GM19372 (cell line): ENCODE data around the gene COMMD10.

Source experiments
- ATAC-seq: cut with Tn5 transposase; IDR thresholded peaks from one replicate; pipeline ENCODE4 v1.9.1; 2021; ENCODE audit warnings: mild to moderate bottlenecking, low read depth, moderate library complexity; ENCODE audit not compliant: unreplicated experiment

The COMMD10 gene

DNA sequence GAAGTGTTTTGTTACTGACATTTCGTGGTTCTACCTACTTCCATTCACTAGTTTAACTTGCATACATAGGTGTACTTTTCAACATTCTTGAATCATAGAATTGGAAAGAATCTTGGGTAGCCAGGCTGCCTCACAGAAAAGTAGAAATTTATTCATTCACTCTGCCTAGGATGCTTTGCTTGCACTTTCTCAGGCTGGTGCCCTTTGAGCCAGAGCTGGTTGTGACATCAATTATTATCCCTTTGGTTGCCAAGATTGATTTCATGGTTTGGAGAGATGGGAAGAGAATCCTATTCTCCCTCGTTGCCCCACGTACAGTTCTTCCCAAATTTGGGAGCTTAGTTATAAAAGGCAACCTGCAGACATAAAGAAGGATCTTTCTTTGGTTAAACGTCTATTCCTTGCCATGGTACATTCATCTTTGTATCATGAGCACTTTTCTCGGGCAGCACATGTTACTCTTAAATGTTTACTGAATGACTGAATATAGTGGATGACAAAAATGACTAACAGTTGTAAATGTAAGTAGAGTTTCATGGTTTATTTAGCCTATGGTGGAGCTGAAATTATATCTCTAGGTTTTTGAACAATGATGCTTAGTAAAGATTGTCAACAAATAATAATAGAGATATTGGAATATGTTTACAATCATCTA, 195.5 kb downstream of the COMMD10 start:
- no peak for ATAC-seq

DNA sequence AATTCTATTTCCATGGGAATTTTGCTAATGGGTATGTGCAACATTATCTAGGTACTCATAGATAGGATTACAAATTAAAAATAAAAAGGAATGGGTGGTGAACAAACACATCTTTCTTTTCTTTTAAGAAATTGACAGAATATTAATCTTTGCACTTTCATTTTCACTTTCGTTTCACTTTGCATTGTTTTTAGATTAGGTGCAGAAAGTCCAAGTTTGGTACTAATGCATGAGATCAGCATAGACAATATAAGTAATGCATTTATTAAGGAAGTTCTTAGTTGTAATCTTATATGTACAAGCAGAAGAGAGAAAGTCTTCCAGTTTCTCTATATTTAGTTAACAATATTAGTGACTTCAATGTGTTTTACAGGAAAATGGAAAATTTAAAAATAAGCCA, 196.5 kb downstream of the COMMD10 start:
- no peak for ATAC-seq

- no peak for ATAC-seq
Measured at GRCh38 chr5:116288524-116288923, 203.7 kb downstream of the COMMD10 start.

GRCh38 chr5:116289276-116289675, 204.5 kb downstream of the COMMD10 start:
- no peak for ATAC-seq

- ATAC-seq, result no peak
Measured at GRCh38 chr5:116291271-116291670, 206.4 kb downstream of the COMMD10 start.

GRCh38 chr5:116292321-116292720, 207.5 kb downstream of the COMMD10 start:
- ATAC-seq, result no peak

- no peak for ATAC-seq
Measured at GRCh38 chr5:116296335-116297072, 211.7 kb downstream of the COMMD10 start.

DNA sequence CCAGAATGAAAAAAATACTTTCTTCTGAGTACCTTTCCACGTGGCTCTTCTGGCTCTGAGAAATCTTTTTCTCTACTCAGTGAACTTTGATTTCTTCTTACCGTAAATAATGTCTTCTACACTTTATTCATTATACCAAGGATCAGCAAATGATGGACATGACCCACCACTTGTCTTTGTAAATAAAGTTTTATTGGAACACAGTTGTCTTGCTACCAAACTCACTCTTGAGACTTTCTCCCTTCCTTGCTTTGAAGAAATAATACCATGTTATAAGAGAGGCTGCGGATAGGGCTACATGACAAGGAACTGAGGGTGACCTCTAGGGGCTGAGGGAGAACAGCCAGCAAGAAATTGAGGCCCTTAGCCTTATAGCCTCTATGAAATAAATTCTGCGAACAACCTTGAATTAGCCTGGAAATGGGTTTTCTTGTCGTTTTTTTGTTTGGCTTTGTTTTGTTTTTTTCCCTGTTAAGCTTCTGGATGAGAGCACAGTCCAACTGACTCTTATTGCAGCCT, 212.5 kb downstream of the COMMD10 start:
- ATAC-seq, result no peak

GRCh38 chr5:116299746-116300640, 215.2 kb downstream of the COMMD10 start:
- ATAC-seq, result no peak

- no peak for ATAC-seq
Measured at GRCh38 chr5:116301110-116301509, 216.3 kb downstream of the COMMD10 start.

GRCh38 chr5:116303340-116303739, 218.5 kb downstream of the COMMD10 start:
- no peak for ATAC-seq

GRCh38 chr5:116303810-116304209, 219.0 kb downstream of the COMMD10 start:
- no peak for ATAC-seq

GRCh38 chr5:116305899-116306298, 221.1 kb downstream of the COMMD10 start:
- no peak for ATAC-seq

- ATAC-seq, result no peak
Measured at GRCh38 chr5:116306846-116307245, 222.0 kb downstream of the COMMD10 start.

- ATAC-seq, result no peak
Measured at GRCh38 chr5:116308391-116308790, 223.6 kb downstream of the COMMD10 start.

DNA sequence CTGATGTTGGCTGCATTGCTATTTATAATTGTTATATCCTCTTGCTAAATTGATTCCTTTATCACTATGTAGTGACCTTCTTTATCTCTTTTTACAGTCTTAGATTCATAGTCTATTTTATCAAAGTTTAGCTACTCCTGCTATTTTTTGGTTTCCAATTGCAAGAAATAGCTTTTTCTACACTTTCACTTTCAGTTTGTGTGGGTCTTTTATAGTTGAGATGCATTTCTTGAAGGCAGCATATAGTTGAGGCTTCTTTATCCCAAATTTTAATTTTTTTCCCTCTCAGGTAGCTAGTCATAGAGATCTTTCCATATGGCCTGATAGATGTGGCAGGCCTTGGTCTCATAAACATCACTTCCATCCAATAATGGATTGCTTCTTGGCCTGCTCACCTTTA, 228.5 kb downstream of the COMMD10 start:
- ATAC-seq, result no peak

DNA sequence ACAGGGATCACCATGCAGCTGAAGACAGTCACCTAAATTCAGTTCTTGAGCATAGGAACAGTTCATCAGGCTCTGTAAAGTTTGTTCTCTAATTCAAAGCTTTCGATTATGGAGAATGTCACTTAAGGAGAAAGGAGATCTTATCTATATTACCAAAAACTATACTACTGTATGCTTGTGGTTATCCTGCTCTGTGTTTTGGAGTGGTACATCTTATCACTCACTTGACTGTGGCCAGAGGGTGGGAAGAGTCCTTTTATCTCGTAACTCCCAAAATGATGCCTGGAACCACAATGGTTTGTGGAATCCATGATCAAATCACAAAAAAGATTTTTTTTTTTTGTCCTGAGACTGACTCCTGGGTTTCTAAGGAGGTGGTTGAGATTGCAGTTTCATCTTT, 230.7 kb downstream of the COMMD10 start:
- ATAC-seq, result no peak

GRCh38 chr5:116318091-116318854, 233.4 kb downstream of the COMMD10 start:
- no peak for ATAC-seq

DNA sequence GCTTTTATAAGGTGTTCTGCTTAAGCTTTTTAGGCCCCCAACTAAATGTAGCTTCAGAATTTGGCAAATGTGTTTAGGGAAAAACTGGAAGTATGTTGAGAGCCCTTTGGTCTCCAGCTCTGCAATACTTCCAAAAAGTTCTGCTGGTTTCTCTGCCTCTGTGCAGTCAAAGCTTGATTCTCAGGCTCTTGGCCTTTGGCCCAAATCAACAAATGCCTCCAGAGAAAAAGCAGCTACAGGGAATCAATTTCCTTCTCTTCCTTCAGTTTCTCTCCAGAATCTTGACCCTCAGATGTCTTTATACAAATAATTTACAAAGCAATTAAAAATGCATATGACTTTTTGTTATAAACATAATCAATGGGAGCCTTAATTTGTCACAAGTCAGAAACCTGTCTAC, 235.7 kb downstream of the COMMD10 start:
- ATAC-seq, result no peak

DNA sequence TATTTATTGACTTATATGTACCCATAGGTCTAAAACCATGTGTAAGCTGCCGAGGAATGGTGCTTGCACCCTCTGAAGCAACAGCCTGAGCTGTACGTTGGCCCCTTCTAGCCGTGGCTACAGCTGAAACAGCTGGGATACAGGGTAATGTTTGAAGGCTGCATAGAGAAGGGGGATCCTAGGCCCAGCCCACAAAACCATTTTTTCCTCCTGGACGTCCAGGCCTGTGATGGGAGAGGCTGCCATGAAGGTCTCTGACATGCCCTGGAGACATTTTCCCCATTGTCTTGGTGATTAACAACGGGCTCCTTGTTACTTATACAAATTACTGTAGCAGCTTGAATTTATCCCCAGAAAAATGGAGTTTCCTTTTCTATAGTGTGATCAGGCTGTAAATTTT, 244.7 kb downstream of the COMMD10 start:
- ATAC-seq, result no peak
